PC-3 (cell line): ENCODE measurements around the gene SDK1. TPM values are rescaled to one million over a fixed set of nuclear protein-coding genes. Genes with fewer than 3 reads are reported as not detected.

Experiments
- ATAC-seq: fragments of 200-7000 bp; cut with Tn5 transposase; 2 replicates; pipeline ENCODE4 v1.9.1; 2020; ENCODE audit warnings: mild to moderate bottlenecking, moderate library complexity
- BruUV-seq: library from RNA; stranded (reverse); fragments of 400-500 nt; replicated peaks from 2 replicates; lab custom pipeline; 2021; lab: Mats Ljungman, UMichigan
- CTCF ChIA-PET: fragments of 300-600 bp; sonication (Branson Sonifier 250); formaldehyde crosslinking; loops from one replicate; lab custom pipeline; 2022; ENCODE audit warnings: antibody characterized with exemption; lab: Charles Lee
- POLR2A ChIA-PET: fragments of 300-600 bp; sonication (Branson Sonifier 250); formaldehyde crosslinking; loops from one replicate; lab custom pipeline; 2022; ENCODE audit warnings: antibody characterized with exemption; ENCODE audit not compliant: unreplicated experiment; lab: Charles Lee
- DNase-seq: peaks from one replicate; pipeline ENCODE4 v3.0.0-alpha.2; 2015
- H2AFZ ChIP-seq: fragments of 300-600 bp; sonication (generic); 2 replicates; pipeline ENCODE4 v1.6.0; 2016; ENCODE audit warnings: antibody characterized with exemption, low read length
- H3F3A ChIP-seq: fragments of 300-600 bp; sonication (generic); one replicate; pipeline ENCODE4 v1.6.0; 2017; ENCODE audit warnings: antibody characterized with exemption, low read length, control low read depth, mild to moderate bottlenecking; ENCODE audit not compliant: unreplicated experiment
- H3K27ac ChIP-seq: fragments of 300-600 bp; sonication (generic); 2 replicates; pipeline ENCODE4 v1.5.1; 2016; ENCODE audit warnings: mild to moderate bottlenecking, low read length
- H3K27me3 ChIP-seq: fragments of 300-600 bp; sonication (generic); 2 replicates; pipeline ENCODE4 v1.6.1; 2016; ENCODE audit warnings: low read length, mixed read lengths
- H3K36me3 ChIP-seq: fragments of 300-600 bp; sonication (generic); 2 replicates; pipeline ENCODE4 v1.6.1; 2016; ENCODE audit warnings: low read depth, mixed run types, low read length, mixed read lengths
- H3K4me1 ChIP-seq: fragments of 300-600 bp; sonication (generic); 2 replicates; pipeline ENCODE4 v1.5.1; 2016; ENCODE audit warnings: low read length; ENCODE audit not compliant: insufficient read depth
- H3K4me2 ChIP-seq: fragments of 300-600 bp; sonication (generic); 2 replicates; pipeline ENCODE4 v1.6.0; 2016; ENCODE audit warnings: low read length
- H3K4me3 ChIP-seq: fragments of 300-600 bp; sonication (generic); 2 replicates; pipeline ENCODE4 v1.5.1; 2016; ENCODE audit warnings: mild to moderate bottlenecking, low read length, mixed read lengths
- H3K79me2 ChIP-seq: fragments of 300-600 bp; sonication (generic); 2 replicates; pipeline ENCODE4 v1.6.1; 2017; ENCODE audit warnings: low read length, mixed read lengths
- H3K9ac ChIP-seq: fragments of 300-600 bp; sonication (generic); 2 replicates; pipeline ENCODE4 v1.6.0; 2016; ENCODE audit warnings: mild to moderate bottlenecking, low read length
- H3K9me2 ChIP-seq: fragments of 300-600 bp; sonication (generic); replicated peaks from 2 replicates; pipeline ENCODE4 v1.6.1; 2016; ENCODE audit warnings: mixed run types, low read length, mixed read lengths
- H3K9me3 ChIP-seq: fragments of 300-600 bp; sonication (generic); 2 replicates; pipeline ENCODE4 v1.6.1; 2016; ENCODE audit warnings: low read length, mixed read lengths
- H4K20me1 ChIP-seq: fragments of 300-600 bp; sonication (generic); 2 replicates; pipeline ENCODE4 v1.6.1; 2016; ENCODE audit warnings: low read length, mixed read lengths
- CTCF ChIP-seq: fragments of 300-600 bp; sonication (generic); conservative IDR thresholded peaks from 2 replicates; pipeline ENCODE4 v1.5.1; 2017; ENCODE audit warnings: antibody characterized with exemption, low read depth, mild to moderate bottlenecking, low read length
- EZH2 ChIP-seq: fragments of 300-600 bp; sonication (generic); IDR thresholded peaks from one replicate; pipeline ENCODE4 v1.6.1; 2017; ENCODE audit warnings: antibody characterized with exemption, mild to moderate bottlenecking, low read length; ENCODE audit not compliant: unreplicated experiment
- EZH2phosphoT487 ChIP-seq: fragments of 300-600 bp; sonication (generic); IDR thresholded peaks from 2 replicates; pipeline ENCODE4 v1.6.1; 2018; ENCODE audit warnings: mild to moderate bottlenecking, antibody characterized with exemption, low read length, borderline replicate concordance
- intact Hi-C: fragments of 100-400 bp; cut with micrococcal nuclease; formaldehyde crosslinking; loops from 2 replicates; pipeline ENCODE4 v1.9.0; 2023
- total RNA-seq: library from RNA; depleted of rRNA; stranded (reverse); fragments of >200 nt; gene quantifications from 2 replicates; pipeline ENCODE4 v1.2.3, GENCODE V29; 2014

The SDK1 gene
- total RNA-seq, 1 experiment from 2014 or later = 2.8 TPM

DNA sequence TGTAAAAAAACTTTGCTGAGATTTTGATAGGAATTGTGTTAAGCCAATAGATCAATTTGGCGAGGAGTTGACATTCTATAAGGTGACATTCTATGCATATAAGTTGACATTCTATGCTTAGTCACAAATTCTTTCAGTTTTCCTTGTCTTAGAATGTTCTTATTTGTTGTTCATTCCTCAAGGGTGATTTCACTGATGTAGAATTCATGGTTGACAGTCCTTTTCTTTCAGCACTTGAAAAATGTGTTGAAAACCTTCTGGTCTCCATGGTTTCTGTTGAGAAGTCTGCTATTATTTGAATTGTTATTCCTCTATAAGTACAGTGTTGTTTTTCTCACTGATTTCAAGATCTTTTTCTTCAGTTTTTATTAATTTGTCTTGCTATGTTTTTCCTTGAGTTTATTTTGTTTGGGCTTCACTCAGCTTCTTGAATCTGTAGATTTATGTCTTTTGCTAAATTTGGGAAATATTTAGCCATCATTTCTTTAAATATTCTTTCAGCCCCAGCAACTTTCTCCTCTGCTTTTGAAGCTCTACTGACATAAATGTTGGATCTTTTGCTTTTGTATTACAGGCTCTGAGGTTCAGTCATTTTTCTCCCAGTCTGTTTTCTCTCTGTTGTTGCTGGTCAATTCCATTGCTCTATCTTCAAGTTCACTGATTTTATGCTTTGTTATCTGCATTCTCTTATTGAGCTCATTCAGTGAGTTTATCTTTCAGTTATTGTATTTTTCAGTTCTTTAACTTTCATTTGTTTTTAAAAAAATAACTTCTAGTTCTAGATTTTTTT is 154.9 kb downstream of the SDK1 start:
- H3K9me3 ChIP-seq = no peaks in the 10 kb centered on the region
- no peaks in the 10 kb centered on the region for H3K4me1 ChIP-seq
- intact Hi-C loops = no loop called here
- H3K27ac ChIP-seq = no peak overlapping the region
- H2AFZ ChIP-seq = no peak overlapping the region
- TF ChIP-seq CTCF = no peak
- no peak for TF ChIP-seq EZH2
- no peak for TF ChIP-seq EZH2phosphoT487
- no peak overlapping the region for H3K4me2 ChIP-seq
- ATAC-seq (no peak), DNase-seq (no peak)
- no peaks in the 10 kb centered on the region for H3K27me3 ChIP-seq
- H3K36me3 ChIP-seq = no peaks in the 10 kb centered on the region
- no peaks in the 10 kb centered on the region for H3F3A ChIP-seq
- BruUV-seq = no TSS peak
- no peaks in the 10 kb centered on the region for H4K20me1 ChIP-seq
- no peak overlapping the region for H3K4me3 ChIP-seq
- no peak overlapping the region for H3K9ac ChIP-seq
- ChIA-PET POLR2A (no interaction called here), CTCF (no interaction called here)
- H3K79me2 ChIP-seq = no peaks in the 10 kb centered on the region
- no peaks in the 10 kb centered on the region for H3K9me2 ChIP-seq

DNA sequence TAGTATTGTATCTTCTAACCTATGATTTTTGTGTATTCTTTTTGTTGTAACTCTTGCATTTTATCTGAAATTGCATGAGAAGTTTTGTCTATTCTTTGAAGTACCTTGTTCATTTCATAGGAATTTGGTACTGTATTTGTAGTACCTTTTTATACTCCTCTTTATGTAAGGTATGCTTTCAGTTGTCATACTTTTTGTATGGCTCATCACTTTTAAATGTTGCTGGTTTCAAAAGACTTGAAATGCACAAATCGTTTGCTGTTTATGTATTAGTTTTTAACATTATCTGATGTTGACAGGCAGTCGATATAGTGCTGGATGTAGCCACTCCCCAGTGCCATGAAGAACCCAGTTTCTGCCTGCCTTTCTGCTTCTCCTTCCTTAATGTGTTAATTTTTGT is 158.1 kb downstream of the SDK1 start:
- intact Hi-C loops = no loop called here
- Histone ChIP-seq H3F3A (no peaks in the 10 kb centered on the region), H3K27me3 (no peaks in the 10 kb centered on the region), H3K79me2 (no peaks in the 10 kb centered on the region), H2AFZ (no peak overlapping the region), H3K4me2 (0 out of 2 replicates have a peak overlapping the region, but pooled peaks have one; percentile 3), H3K36me3 (no peaks in the 10 kb centered on the region), H3K27ac (no peak overlapping the region), H3K4me3 (no peak overlapping the region), H3K9me3 (no peaks in the 10 kb centered on the region), H4K20me1 (no peaks in the 10 kb centered on the region), H3K4me1 (no peaks in the 10 kb centered on the region), H3K9me2 (no peaks in the 10 kb centered on the region), H3K9ac (no peak overlapping the region)
- peak; percentile 35 for DNase-seq
- ChIA-PET POLR2A (no interaction called here), CTCF (no interaction called here)
- ATAC-seq = peak; percentile 45
- TF ChIP-seq CTCF (no peak), EZH2phosphoT487 (no peak), EZH2 (no peak)
- BruUV-seq = no TSS peak

- POLR2A ChIA-PET = no interaction called here
- TF ChIP-seq EZH2 = no peak
- TF ChIP-seq EZH2phosphoT487 = no peak
- no peak for TF ChIP-seq CTCF
- no peak for DNase-seq
- Histone ChIP-seq H3K4me2 (no peak overlapping the region), H3K36me3 (no peaks in the 10 kb centered on the region), H3K27me3 (no peaks in the 10 kb centered on the region), H4K20me1 (no peaks in the 10 kb centered on the region), H3K9ac (no peak overlapping the region), H3K79me2 (no peaks in the 10 kb centered on the region), H3F3A (no peaks in the 10 kb centered on the region), H3K9me3 (no peaks in the 10 kb centered on the region), H3K4me1 (no peaks in the 10 kb centered on the region), H3K9me2 (no peaks in the 10 kb centered on the region), H3K4me3 (no peak overlapping the region), H2AFZ (no peak overlapping the region), H3K27ac (no peak overlapping the region)
- no TSS peak for BruUV-seq
- CTCF ChIA-PET = no interaction called here
- intact Hi-C loops = no loop called here
- no peak for ATAC-seq
These were observed 160.9 kb downstream of the SDK1 start for GRCh38 chr7:3461923-3462322.
